ENCODE data around the gene NUS1. TPM values are rescaled to one million over a fixed set of nuclear protein-coding genes. Genes with fewer than 3 reads are reported as not detected.
"Not testable (repeated sequence)": the region's sequence is repeated elsewhere in the genome, so short reads cannot be mapped to it uniquely, and the experiment has no call there.

Gene NUS1
- total RNA-seq, 1 donor from 2014 or later = 47.3 TPM

DNA sequence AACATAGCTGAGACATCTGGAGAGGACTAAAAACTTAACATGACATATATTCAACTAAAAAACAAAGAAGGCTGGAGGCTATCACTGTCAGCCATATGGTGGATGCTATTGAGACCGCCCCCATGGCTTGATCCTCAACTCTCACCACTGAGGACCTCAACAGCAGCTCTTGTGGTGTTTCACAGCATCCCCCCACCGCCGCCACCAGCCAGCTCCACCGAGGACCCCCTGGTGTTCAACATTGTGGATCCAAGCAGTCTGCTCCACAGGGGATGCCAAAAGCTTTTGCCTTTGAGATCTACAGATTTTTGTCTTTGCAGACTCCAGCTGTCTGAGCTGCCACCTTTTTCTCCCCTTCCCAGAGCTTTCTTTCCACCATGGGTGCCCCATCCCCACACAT, 64.6 kb downstream of the NUS1 start:
- Histone ChIP-seq H3K4me2 (ENCODE audit: low read length) (no peak overlapping the region), H4K20me1 (ENCODE audit: insufficient read depth, low read length) (no peaks in the 10 kb centered on the region), H3K36me3 (ENCODE audit: insufficient read depth, low read length) (no peaks in the 10 kb centered on the region), H3K27ac (ENCODE audit: low read depth, low read length) (no peak overlapping the region), H3K79me2 (ENCODE audit: insufficient read depth, low read length) (no peaks in the 10 kb centered on the region), H3K27me3 (ENCODE audit: insufficient read depth, low read length) (no peaks in the 10 kb centered on the region), H3K9me3 (ENCODE audit: insufficient read depth, low read depth, low read length) (no peaks in the 10 kb centered on the region), H2AFZ (ENCODE audit: low read depth, low read length) (no peak overlapping the region), H3K4me3 (ENCODE audit: insufficient read depth, low read depth, low read length) (no peak overlapping the region), H3K9ac (ENCODE audit: low read length) (no peak overlapping the region), H3K4me1 (ENCODE audit: insufficient read depth, low read length) (no peaks in the 10 kb centered on the region)
- Mint-ChIP-seq H3K27me3 (ENCODE audit: low read depth, unreplicated experiment) (no peaks in the 10 kb centered on the region), H3K27ac (ENCODE audit: unreplicated experiment) (no peak overlapping the region), H3K36me3 (ENCODE audit: low read depth, unreplicated experiment) (no peaks in the 10 kb centered on the region), H3K4me1 (ENCODE audit: low read depth, unreplicated experiment) (no peaks in the 10 kb centered on the region), H3K9me3 (ENCODE audit: unreplicated experiment) (peaks cover 3% of the 10 kb centered on the region), H3K4me3 (ENCODE audit: unreplicated experiment) (no peak overlapping the region)
- DNase-seq (ENCODE audit: low read depth) (no peak), FAIRE-seq (no peak)
- TF ChIP-seq EZH2 (IDR thresholded peaks at IDR 0.05; ENCODE audit: insufficient read depth, low read length) = no peak
- TF ChIP-seq, protein P1, sequence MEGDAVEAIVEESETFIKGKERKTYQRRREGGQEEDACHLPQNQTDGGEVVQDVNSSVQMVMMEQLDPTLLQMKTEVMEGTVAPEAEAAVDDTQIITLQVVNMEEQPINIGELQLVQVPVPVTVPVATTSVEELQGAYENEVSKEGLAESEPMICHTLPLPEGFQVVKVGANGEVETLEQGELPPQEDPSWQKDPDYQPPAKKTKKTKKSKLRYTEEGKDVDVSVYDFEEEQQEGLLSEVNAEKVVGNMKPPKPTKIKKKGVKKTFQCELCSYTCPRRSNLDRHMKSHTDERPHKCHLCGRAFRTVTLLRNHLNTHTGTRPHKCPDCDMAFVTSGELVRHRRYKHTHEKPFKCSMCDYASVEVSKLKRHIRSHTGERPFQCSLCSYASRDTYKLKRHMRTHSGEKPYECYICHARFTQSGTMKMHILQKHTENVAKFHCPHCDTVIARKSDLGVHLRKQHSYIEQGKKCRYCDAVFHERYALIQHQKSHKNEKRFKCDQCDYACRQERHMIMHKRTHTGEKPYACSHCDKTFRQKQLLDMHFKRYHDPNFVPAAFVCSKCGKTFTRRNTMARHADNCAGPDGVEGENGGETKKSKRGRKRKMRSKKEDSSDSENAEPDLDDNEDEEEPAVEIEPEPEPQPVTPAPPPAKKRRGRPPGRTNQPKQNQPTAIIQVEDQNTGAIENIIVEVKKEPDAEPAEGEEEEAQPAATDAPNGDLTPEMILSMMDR (IDR thresholded peaks at IDR 0.05; ENCODE audit: insufficient read depth, low read depth, low read length) = no peak

DNA sequence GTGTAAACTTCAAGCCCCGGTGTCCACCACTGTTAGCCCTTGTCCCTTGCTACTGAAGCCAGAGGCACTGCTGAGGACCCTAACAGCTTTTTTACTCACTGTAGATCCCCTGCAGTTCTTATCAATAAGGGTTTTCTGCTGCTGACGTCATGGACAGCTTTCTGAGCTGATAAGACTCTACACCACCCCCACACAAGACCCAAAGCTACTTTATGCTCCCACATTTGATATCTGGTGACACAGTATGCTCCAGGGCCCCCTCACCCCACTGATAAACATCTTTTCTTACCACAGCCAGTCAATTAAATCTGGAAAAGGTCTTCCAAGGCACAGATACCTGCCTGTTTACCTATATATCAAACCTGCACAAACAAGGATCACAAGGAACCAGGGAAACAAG, 65.3 kb downstream of the NUS1 start:
- H3K4me1 Mint-ChIP-seq (ENCODE audit: low read depth, unreplicated experiment) = no peaks in the 10 kb centered on the region

DNA sequence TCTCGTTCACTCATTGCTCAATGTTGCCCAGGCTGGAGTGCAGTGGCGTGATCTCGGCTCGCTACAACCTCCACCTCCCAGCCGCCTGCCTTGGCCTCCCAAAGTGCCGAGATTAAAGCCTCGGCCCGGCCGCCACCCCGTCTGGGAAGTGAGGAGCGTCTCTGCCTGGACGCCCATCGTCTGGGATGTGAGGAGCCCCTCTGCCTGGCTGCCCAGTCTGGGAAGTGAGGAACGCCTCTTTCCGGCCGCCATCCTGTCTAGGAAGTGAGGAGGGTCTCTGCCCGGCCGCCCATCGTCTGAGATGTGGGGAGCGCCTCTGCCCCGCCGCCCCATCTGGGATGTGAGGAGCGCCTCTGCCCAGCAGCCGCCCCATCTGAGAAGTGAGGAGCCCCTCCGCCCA, 75.4 kb downstream of the NUS1 start:
- not testable (repeated sequence) for H3K4me3 ChIP-seq (ENCODE audit: insufficient read depth, low read depth, low read length); H3K4me1 ChIP-seq (ENCODE audit: insufficient read depth, low read length); H3K36me3 Mint-ChIP-seq (ENCODE audit: low read depth, unreplicated experiment); H3K4me3 Mint-ChIP-seq (ENCODE audit: unreplicated experiment); H2AFZ ChIP-seq (ENCODE audit: low read depth, low read length); H3K4me1 Mint-ChIP-seq (ENCODE audit: low read depth, unreplicated experiment); H4K20me1 ChIP-seq (ENCODE audit: insufficient read depth, low read length); H3K27me3 ChIP-seq (ENCODE audit: insufficient read depth, low read length); H3K27ac Mint-ChIP-seq (ENCODE audit: unreplicated experiment); H3K36me3 ChIP-seq (ENCODE audit: insufficient read depth, low read length); H3K4me2 ChIP-seq (ENCODE audit: low read length); H3K79me2 ChIP-seq (ENCODE audit: insufficient read depth, low read length); H3K9me3 ChIP-seq (ENCODE audit: insufficient read depth, low read depth, low read length); DNase-seq (ENCODE audit: low read depth); H3K9ac ChIP-seq (ENCODE audit: low read length); FAIRE-seq; H3K27me3 Mint-ChIP-seq (ENCODE audit: low read depth, unreplicated experiment); H3K27ac ChIP-seq (ENCODE audit: low read depth, low read length)
- peaks cover 12% of the 10 kb centered on the region for H3K9me3 Mint-ChIP-seq (ENCODE audit: unreplicated experiment)

More for the DNA sequence above, 65.3 kb downstream of the NUS1 start:
- no peaks in the 10 kb centered on the region for H4K20me1 ChIP-seq (ENCODE audit: insufficient read depth, low read length)
- no peak for TF ChIP-seq EZH2 (IDR thresholded peaks at IDR 0.05; ENCODE audit: insufficient read depth, low read length)
- TF ChIP-seq, protein P1 (IDR thresholded peaks at IDR 0.05; ENCODE audit: insufficient read depth, low read depth, low read length) = no peak
- no peak overlapping the region for H3K4me2 ChIP-seq (ENCODE audit: low read length)
- no peaks in the 10 kb centered on the region for H3K27me3 Mint-ChIP-seq (ENCODE audit: low read depth, unreplicated experiment)
- peaks cover 3% of the 10 kb centered on the region for H3K9me3 Mint-ChIP-seq (ENCODE audit: unreplicated experiment)
- H3K9me3 ChIP-seq (ENCODE audit: insufficient read depth, low read depth, low read length) = no peaks in the 10 kb centered on the region
- H3K9ac ChIP-seq (ENCODE audit: low read length) = no peak overlapping the region
- no peak overlapping the region for H3K27ac ChIP-seq (ENCODE audit: low read depth, low read length)
- H2AFZ ChIP-seq (ENCODE audit: low read depth, low read length) = no peak overlapping the region
- H3K4me3 ChIP-seq (ENCODE audit: insufficient read depth, low read depth, low read length) = no peak overlapping the region
- no peaks in the 10 kb centered on the region for H3K36me3 Mint-ChIP-seq (ENCODE audit: low read depth, unreplicated experiment)
- H3K27ac Mint-ChIP-seq (ENCODE audit: unreplicated experiment) = no peak overlapping the region
- no peak for DNase-seq (ENCODE audit: low read depth)
- no peaks in the 10 kb centered on the region for H3K79me2 ChIP-seq (ENCODE audit: insufficient read depth, low read length)
- FAIRE-seq = no peak
- H3K36me3 ChIP-seq (ENCODE audit: insufficient read depth, low read length) = no peaks in the 10 kb centered on the region
- no peaks in the 10 kb centered on the region for H3K27me3 ChIP-seq (ENCODE audit: insufficient read depth, low read length)
- no peak overlapping the region for H3K4me3 Mint-ChIP-seq (ENCODE audit: unreplicated experiment)
- no peaks in the 10 kb centered on the region for H3K4me1 ChIP-seq (ENCODE audit: insufficient read depth, low read length)

Other genes starting within 250 kb of the NUS1 start
- not detected in 2 replicates for gene ROS1, start 249.5 kb upstream of the NUS1 start, total RNA-seq
- gene DCBLD1, start 192.8 kb upstream of the NUS1 start, total RNA-seq = 36.8 and 44.9 TPM in 2 replicates
- 45.0 and 48.7 TPM in 2 replicates for gene GOPC, start 73.0 kb upstream of the NUS1 start, total RNA-seq
- 0.72 and 1.0 TPM in 2 replicates for gene SLC35F1, start 231.8 kb downstream of the NUS1 start, total RNA-seq

All from astrocyte (in vitro differentiated cells and primary cell).